ENCODE data around the gene RUFY4.

RUFY4 gene

GRCh38 chr2:218125095-218125494 lies 56.0 kb downstream of the RUFY4 start:
- TF ChIP-seq RAD21 (IDR thresholded peaks at IDR 0.05; ENCODE audit: low read depth) = no peak
- TF ChIP-seq MAX (IDR thresholded peaks at IDR 0.05) = no peak
- TF ChIP-seq TEAD4 (IDR thresholded peaks at IDR 0.05) = no peak
- TF ChIP-seq CREB1 (IDR thresholded peaks at IDR 0.05; ENCODE audit: low read depth) = no peak
- no peak for TF ChIP-seq EP300 (IDR thresholded peaks at IDR 0.05; ENCODE audit: borderline replicate concordance)
- TF ChIP-seq ZBTB7A (IDR thresholded peaks at IDR 0.05; ENCODE audit: low read depth) = no peak
- TF ChIP-seq REST (IDR thresholded peaks at IDR 0.05; ENCODE audit: low read depth) = no peak
- no peak for TF ChIP-seq NFIC (IDR thresholded peaks at IDR 0.05)
- TF ChIP-seq YY1 (IDR thresholded peaks at IDR 0.05; ENCODE audit: low read depth) = no peak
- no peak for TF ChIP-seq USF1 (IDR thresholded peaks at IDR 0.05)

GRCh38 chr2:218125626-218126080 lies 56.6 kb downstream of the RUFY4 start, which contains the start of gene CXCR2:
Gene CXCR2, plus strand, starts transcription at chr2:218126028. Its CDS starts 8,774 bp downstream, at chr2:218134802.
- TF ChIP-seq USF1 (IDR thresholded peaks at IDR 0.05) (no peak), MAX (IDR thresholded peaks at IDR 0.05) (no peak), NFIC (IDR thresholded peaks at IDR 0.05) (no peak), REST (IDR thresholded peaks at IDR 0.05; ENCODE audit: low read depth) (no peak), CEBPB (IDR thresholded peaks at IDR 0.05) (no peak), TEAD4 (IDR thresholded peaks at IDR 0.05) (no peak), FOXM1 (IDR thresholded peaks at IDR 0.05; ENCODE audit: borderline replicate concordance, low read depth) (no peak), TAF1 (IDR thresholded peaks at IDR 0.05; ENCODE audit: low read depth) (no peak), YY1 (IDR thresholded peaks at IDR 0.05; ENCODE audit: low read depth) (no peak), CREB1 (IDR thresholded peaks at IDR 0.05; ENCODE audit: low read depth) (no peak), TCF12 (IDR thresholded peaks at IDR 0.05; ENCODE audit: low read depth) (no peak), RAD21 (IDR thresholded peaks at IDR 0.05; ENCODE audit: low read depth) (no peak), EGR1 (IDR thresholded peaks at IDR 0.05) (no peak)

GRCh38 chr2:218127929-218128455 lies 58.9 kb downstream of the RUFY4 start:
- no peak for TF ChIP-seq EGR1 (IDR thresholded peaks at IDR 0.05)
- TF ChIP-seq FOXM1 (IDR thresholded peaks at IDR 0.05; ENCODE audit: borderline replicate concordance, low read depth) = no peak
- no peak for TF ChIP-seq ZBTB7A (IDR thresholded peaks at IDR 0.05; ENCODE audit: low read depth)
- no peak for TF ChIP-seq RAD21 (IDR thresholded peaks at IDR 0.05; ENCODE audit: low read depth)
- no peak for TF ChIP-seq CEBPB (IDR thresholded peaks at IDR 0.05)
- TF ChIP-seq TCF12 (IDR thresholded peaks at IDR 0.05; ENCODE audit: low read depth) = no peak
- TF ChIP-seq TAF1 (IDR thresholded peaks at IDR 0.05; ENCODE audit: low read depth) = no peak
- no peak for TF ChIP-seq USF1 (IDR thresholded peaks at IDR 0.05)
- TF ChIP-seq CREB1 (IDR thresholded peaks at IDR 0.05; ENCODE audit: low read depth) = no peak
- TF ChIP-seq NFIC (IDR thresholded peaks at IDR 0.05) = no peak
- no peak for TF ChIP-seq EP300 (IDR thresholded peaks at IDR 0.05; ENCODE audit: borderline replicate concordance)
- TF ChIP-seq MAX (IDR thresholded peaks at IDR 0.05) = no peak

GRCh38 chr2:218128781-218129457 lies 59.9 kb downstream of the RUFY4 start:
- no peak for TF ChIP-seq TCF12 (IDR thresholded peaks at IDR 0.05; ENCODE audit: low read depth)
- no peak for TF ChIP-seq USF1 (IDR thresholded peaks at IDR 0.05)
- no peak for TF ChIP-seq RAD21 (IDR thresholded peaks at IDR 0.05; ENCODE audit: low read depth)
- no peak for TF ChIP-seq EP300 (IDR thresholded peaks at IDR 0.05; ENCODE audit: borderline replicate concordance)

Data from Ishikawa (cell line).